GM19023 (cell line): Measurements from ENCODE around the gene HMGXB3.
"Not testable (repeated sequence)": the region's sequence is repeated elsewhere in the genome, so short reads cannot be mapped to it uniquely, and the experiment has no call there.

Experiments used
- ATAC-seq: cut with Tn5 transposase; IDR thresholded peaks from one replicate; pipeline ENCODE4 v1.9.1; 2021; ENCODE audit warnings: mild to moderate bottlenecking, moderate library complexity; ENCODE audit not compliant: unreplicated experiment

HMGXB3 gene

GRCh38 chr5:150021491-150022157, 21.1 kb downstream of the HMGXB3 start:
- no peak for ATAC-seq

- no peak for ATAC-seq
Measured at GRCh38 chr5:150022158-150022531, 21.6 kb downstream of the HMGXB3 start.

- ATAC-seq: no peak
Measured at GRCh38 chr5:150022681-150023080, 22.1 kb downstream of the HMGXB3 start.

- no peak for ATAC-seq
Measured at GRCh38 chr5:150023136-150023535, 22.6 kb downstream of the HMGXB3 start.

GRCh38 chr5:150024346-150024984, 23.9 kb downstream of the HMGXB3 start:
- no peak for ATAC-seq

- no peak for ATAC-seq
Measured at GRCh38 chr5:150026682-150027172, 26.2 kb downstream of the HMGXB3 start.

- not testable (repeated sequence) for ATAC-seq
Measured at GRCh38 chr5:150028047-150028446, 27.5 kb downstream of the HMGXB3 start.

- no peak for ATAC-seq
Measured at GRCh38 chr5:150033334-150033733, 32.8 kb downstream of the HMGXB3 start.

- no peak for ATAC-seq
Measured at GRCh38 chr5:150034662-150035061, 34.1 kb downstream of the HMGXB3 start.

GRCh38 chr5:150035139-150035895, 34.8 kb downstream of the HMGXB3 start:
- no peak for ATAC-seq

- ATAC-seq: no peak
Measured at GRCh38 chr5:150036513-150036912, 36.0 kb downstream of the HMGXB3 start.

GRCh38 chr5:150038547-150038946, 38.0 kb downstream of the HMGXB3 start:
- ATAC-seq: no peak

GRCh38 chr5:150042459-150042858, 41.9 kb downstream of the HMGXB3 start:
- ATAC-seq: no peak

- no peak for ATAC-seq
Measured at GRCh38 chr5:150043657-150044328, 43.3 kb downstream of the HMGXB3 start.

GRCh38 chr5:150044329-150044681, 43.8 kb downstream of the HMGXB3 start:
- no peak for ATAC-seq

GRCh38 chr5:150044712-150045111, 44.2 kb downstream of the HMGXB3 start:
- ATAC-seq: no peak

GRCh38 chr5:150045549-150045948, 45.0 kb downstream of the HMGXB3 start:
- ATAC-seq: no peak

GRCh38 chr5:150046031-150046430, 45.5 kb downstream of the HMGXB3 start:
- no peak for ATAC-seq

- ATAC-seq: not testable (repeated sequence)
Measured at GRCh38 chr5:150050172-150050811, 49.8 kb downstream of the HMGXB3 start.

- no peak for ATAC-seq
Measured at GRCh38 chr5:150051657-150052195, 51.2 kb downstream of the HMGXB3 start.
